Measurements from ENCODE around the gene CCDC192. TPM values are rescaled to one million over a fixed set of nuclear protein-coding genes. Genes with fewer than 3 reads are reported as not detected.
"Not testable (repeated sequence)": the region's sequence is repeated elsewhere in the genome, so short reads cannot be mapped to it uniquely, and the experiment has no call there.

The CCDC192 gene
- total RNA-seq, 4 donors from 2014 or later: 0.94 to 2.6 (median 0.94) TPM; not detected in 1

DNA sequence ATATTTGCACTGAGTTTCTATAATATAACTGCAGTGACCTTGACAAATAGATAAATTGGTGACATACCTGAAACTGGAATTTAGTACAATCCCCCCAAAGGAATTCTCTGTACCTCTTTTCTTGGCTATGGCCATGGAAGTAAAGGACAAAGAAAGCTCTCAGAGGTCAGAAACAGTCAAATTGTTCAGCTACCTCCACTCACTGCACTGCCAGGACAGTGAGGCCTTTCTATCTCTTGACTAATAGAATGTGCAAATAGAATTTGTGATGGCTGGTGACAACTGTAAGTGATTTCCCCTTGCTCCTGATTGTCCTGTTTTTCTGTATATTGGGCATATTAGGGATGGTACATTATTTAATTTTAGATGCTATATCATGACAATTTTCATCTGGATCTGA lies 67.1 kb downstream of the CCDC192 start:
- no peaks in the 10 kb centered on the region for H3K36me3 ChIP-seq
- no peaks in the 10 kb centered on the region for H3K4me1 ChIP-seq
- no peak for ATAC-seq
- H3K27me3 ChIP-seq: no peaks in the 10 kb centered on the region
- no peak for TF ChIP-seq POLR2A (IDR thresholded peaks at IDR 0.05)
- no peak for TF ChIP-seq EP300 (IDR thresholded peaks at IDR 0.05)
- no peak for TF ChIP-seq POLR2AphosphoS5 (IDR thresholded peaks at IDR 0.05)
- H3K9me3 ChIP-seq: no peaks in the 10 kb centered on the region
- H3K27ac ChIP-seq: no peak overlapping the region
- no peak overlapping the region for H3K4me3 ChIP-seq

- H3K4me1 ChIP-seq: no peaks in the 10 kb centered on the region
- H3K27ac ChIP-seq: no peak overlapping the region
- no peak for ATAC-seq
- H3K36me3 ChIP-seq: no peaks in the 10 kb centered on the region
- TF ChIP-seq POLR2A (IDR thresholded peaks at IDR 0.05) (no peak), CTCF (IDR thresholded peaks at IDR 0.05) (no peak), POLR2AphosphoS5 (IDR thresholded peaks at IDR 0.05) (no peak), EP300 (IDR thresholded peaks at IDR 0.05) (no peak)
- H3K27me3 ChIP-seq: no peaks in the 10 kb centered on the region
- H3K9me3 ChIP-seq: no peaks in the 10 kb centered on the region
- no peak overlapping the region for H3K4me3 ChIP-seq
- 46 to 50% methylated on average over 1 of the region's 1 CpG for WGBS, 2 donors (ENCODE audit: low coverage in 1 of 2)
These were observed 69.3 kb downstream of the CCDC192 start for GRCh38 chr5:127772531-127772930.

DNA sequence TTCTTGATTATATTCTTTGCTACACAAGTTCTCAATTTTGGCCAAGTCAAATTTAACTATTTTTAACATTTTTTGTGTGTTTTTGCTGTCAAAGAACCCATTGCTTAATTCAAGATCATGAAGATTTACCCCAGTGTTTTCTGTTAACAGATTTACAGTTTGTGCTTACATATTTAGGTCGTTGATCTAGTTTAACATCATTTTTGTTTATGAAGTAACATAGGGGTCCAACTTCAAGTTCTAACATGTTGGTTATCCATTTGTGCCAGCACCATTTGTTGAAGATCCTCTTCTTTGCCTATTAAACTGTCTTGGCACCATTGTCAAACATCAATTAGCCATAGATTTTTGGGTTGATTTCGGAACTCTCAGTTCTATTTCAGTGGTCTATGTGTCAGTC lies 71.0 kb downstream of the CCDC192 start:
- no peak for ATAC-seq
- TF ChIP-seq EP300 (IDR thresholded peaks at IDR 0.05): no peak
- TF ChIP-seq CTCF (IDR thresholded peaks at IDR 0.05): no peak
- TF ChIP-seq POLR2AphosphoS5 (IDR thresholded peaks at IDR 0.05): no peak
- no peak for TF ChIP-seq POLR2A (IDR thresholded peaks at IDR 0.05)
- H3K36me3 ChIP-seq: no peaks in the 10 kb centered on the region
- 86 to 89% methylated on average over 2 of the region's 2 CpGs for WGBS, 2 donors (ENCODE audit: low coverage in 1 of 2)
- H3K4me1 ChIP-seq: no peaks in the 10 kb centered on the region
- peaks cover 0 to 6% (median 0%) of the 10 kb centered on the region in 3 donors for H3K9me3 ChIP-seq
- H3K4me3 ChIP-seq: no peak overlapping the region
- no peak overlapping the region for H3K27ac ChIP-seq
- no peaks in the 10 kb centered on the region for H3K27me3 ChIP-seq

GRCh38 chr5:127776477-127776876 lies 73.3 kb downstream of the CCDC192 start:
- Histone ChIP-seq H3K9me3 (peaks cover 0 to 10% (median 0%) of the 10 kb centered on the region in 3 donors), H3K36me3 (no peaks in the 10 kb centered on the region), H3K27ac (no peak overlapping the region), H3K4me3 (no peak overlapping the region), H3K4me1 (no peaks in the 10 kb centered on the region), H3K27me3 (no peaks in the 10 kb centered on the region)
- 97 to 100% methylated on average over 2 to 3 of the region's 4 CpGs for WGBS, 2 donors (ENCODE audit: low coverage in 1 of 2)
- no peak for ATAC-seq
- no peak for TF ChIP-seq EP300 (IDR thresholded peaks at IDR 0.05)
- TF ChIP-seq POLR2A (IDR thresholded peaks at IDR 0.05): no peak
- no peak for TF ChIP-seq CTCF (IDR thresholded peaks at IDR 0.05)
- TF ChIP-seq POLR2AphosphoS5 (IDR thresholded peaks at IDR 0.05): no peak

GRCh38 chr5:127777957-127778356 lies 74.8 kb downstream of the CCDC192 start:
- ATAC-seq: no peak

GRCh38 chr5:127782450-127782849 lies 79.3 kb downstream of the CCDC192 start:
- not testable (repeated sequence) for H3K4me3 ChIP-seq, H3K27ac ChIP-seq, H3K27me3 ChIP-seq, ATAC-seq, H3K4me1 ChIP-seq, H3K36me3 ChIP-seq, H3K9me3 ChIP-seq
- 100% methylated on average over 2 of the region's 2 CpGs for WGBS, 2 donors (ENCODE audit: low coverage in 1 of 2)

More at GRCh38 chr5:127777957-127778356, 74.8 kb downstream of the CCDC192 start:
- Histone ChIP-seq H3K9me3 (peaks cover 0 to 10% (median 0%) of the 10 kb centered on the region in 3 donors), H3K36me3 (no peaks in the 10 kb centered on the region), H3K27me3 (no peaks in the 10 kb centered on the region), H3K27ac (no peak overlapping the region), H3K4me3 (no peak overlapping the region), H3K4me1 (no peaks in the 10 kb centered on the region)
- TF ChIP-seq CTCF (IDR thresholded peaks at IDR 0.05): no peak
- no peak for TF ChIP-seq EP300 (IDR thresholded peaks at IDR 0.05)
- no peak for TF ChIP-seq POLR2AphosphoS5 (IDR thresholded peaks at IDR 0.05)
